WTC11 (cell line): ENCODE data around the gene ADAMTS10. TPM values are rescaled to one million over a fixed set of nuclear protein-coding genes. Genes with fewer than 3 reads are reported as not detected.

ENCODE experiments used
- ATAC-seq: fragments of 200-7000 bp; cut with Tn5 transposase; 2 replicates; pipeline ENCODE4 v1.10.0; 2021; ENCODE audit warnings: mild to moderate bottlenecking, moderate library complexity
- CTCF ChIA-PET: fragments of 300-600 bp; sonication (Branson Sonifier 250); formaldehyde crosslinking; loops from one replicate; lab custom pipeline; 2021; ENCODE audit warnings: antibody characterized with exemption; lab: Charles Lee
- POLR2A ChIA-PET: fragments of 350-600 bp; sonication (Branson Sonifier 250); formaldehyde crosslinking; loops from one replicate; lab custom pipeline; 2021; ENCODE audit warnings: antibody characterized with exemption; lab: Charles Lee
- DNase-seq: peaks from one replicate; pipeline ENCODE4 v3.0.0; 2021; ENCODE audit warnings: low spot score
- H3K27ac Mint-ChIP-seq: 2 replicates; pipeline ENCODE4 v1.8.0; 2021; ENCODE audit warnings: mixed read lengths
- H3K27me3 Mint-ChIP-seq: 2 replicates; pipeline ENCODE4 v1.8.0; 2021; ENCODE audit warnings: low read depth, mild to moderate bottlenecking, moderate library complexity, mixed read lengths
- H3K36me3 Mint-ChIP-seq: 2 replicates; pipeline ENCODE4 v1.8.0; 2021; ENCODE audit warnings: mixed read lengths
- H3K4me1 Mint-ChIP-seq: 2 replicates; pipeline ENCODE4 v1.8.0; 2022; ENCODE audit warnings: mixed read lengths
- H3K4me3 Mint-ChIP-seq: 2 replicates; pipeline ENCODE4 v1.8.0; 2021; ENCODE audit warnings: mild to moderate bottlenecking, moderate library complexity, mixed read lengths
- H3K9me3 Mint-ChIP-seq: 2 replicates; pipeline ENCODE4 v1.8.0; 2021; ENCODE audit warnings: mixed read lengths
- ATF3 ChIP-seq: sonication (generic); formaldehyde crosslinking; conservative IDR thresholded peaks from 2 replicates; pipeline ENCODE4 v1.8.1; 2022; ENCODE audit warnings: mild to moderate bottlenecking, missing genetic modification reagents
- FOXJ3 ChIP-seq: sonication (generic); formaldehyde crosslinking; IDR thresholded peaks from 2 replicates; pipeline ENCODE4 v1.9.0; 2021; ENCODE audit warnings: missing genetic modification reagents, mild to moderate bottlenecking, borderline replicate concordance
- HMGA2 ChIP-seq: fragments of 250-450 bp; sonication (Bioruptor Pico); IDR thresholded peaks from 2 replicates; pipeline ENCODE4 v1.4.0; 2021; ENCODE audit warnings: mild to moderate bottlenecking, moderate library complexity
- MAX ChIP-seq: sonication (generic); formaldehyde crosslinking; IDR thresholded peaks from 2 replicates; pipeline ENCODE4 v1.8.0; 2022; ENCODE audit warnings: mild to moderate bottlenecking, missing genetic modification reagents
- NFE2L1 ChIP-seq: sonication (generic); formaldehyde crosslinking; IDR thresholded peaks from 2 replicates; pipeline ENCODE4 v1.8.1; 2023; ENCODE audit warnings: missing genetic modification reagents
- NFYB ChIP-seq: sonication (generic); formaldehyde crosslinking; conservative IDR thresholded peaks from 2 replicates; pipeline ENCODE4 v1.8.0; 2022; ENCODE audit warnings: low read depth, missing genetic modification reagents
- NR2C2 ChIP-seq: sonication (generic); formaldehyde crosslinking; IDR thresholded peaks from 2 replicates; pipeline ENCODE4 v1.8.0; 2022; ENCODE audit warnings: mild to moderate bottlenecking, missing genetic modification reagents
- OVOL2 ChIP-seq: fragments of 250-450 bp; sonication (Bioruptor Pico); IDR thresholded peaks from 2 replicates; pipeline ENCODE4 v1.9.0; 2021; ENCODE audit warnings: mild to moderate bottlenecking, borderline replicate concordance
- TEAD4 ChIP-seq: sonication (generic); formaldehyde crosslinking; IDR thresholded peaks from 2 replicates; pipeline ENCODE4 v1.8.0; 2022; ENCODE audit warnings: mild to moderate bottlenecking, missing genetic modification reagents
- USF1 ChIP-seq: sonication (generic); formaldehyde crosslinking; IDR thresholded peaks from 2 replicates; pipeline ENCODE4 v1.8.0; 2022; ENCODE audit warnings: mild to moderate bottlenecking, missing genetic modification reagents
- ZBTB21 ChIP-seq: sonication (generic); formaldehyde crosslinking; IDR thresholded peaks from 2 replicates; pipeline ENCODE4 v1.8.1; 2023; ENCODE audit warnings: mild to moderate bottlenecking, missing genetic modification reagents, borderline replicate concordance
- ZNF121 ChIP-seq: sonication (generic); formaldehyde crosslinking; IDR thresholded peaks from 2 replicates; pipeline ENCODE4 v1.8.0; 2023; ENCODE audit warnings: missing genetic modification reagents
- ZNF138 ChIP-seq: sonication (generic); formaldehyde crosslinking; conservative IDR thresholded peaks from 2 replicates; pipeline ENCODE4 v1.8.1; 2022; ENCODE audit warnings: mild to moderate bottlenecking, moderate library complexity, missing genetic modification reagents
- ZNF396 ChIP-seq: fragments of 250-450 bp; sonication (Bioruptor Pico); IDR thresholded peaks from 2 replicates; pipeline ENCODE4 v1.8.0; 2021; ENCODE audit warnings: mild to moderate bottlenecking, moderate library complexity, borderline replicate concordance
- ZNF416 ChIP-seq: fragments of 250-450 bp; sonication (Bioruptor Pico); IDR thresholded peaks from 2 replicates; pipeline ENCODE4 v1.9.0; 2021; ENCODE audit warnings: mild to moderate bottlenecking, inconsistent platforms
- ZNF423 ChIP-seq: fragments of 250-450 bp; sonication (Bioruptor Pico); IDR thresholded peaks from 2 replicates; pipeline ENCODE4 v2.1.2; 2022; ENCODE audit warnings: mild to moderate bottlenecking, moderate library complexity
- total RNA-seq: library from RNA; stranded (reverse); gene quantifications from 3 replicates; pipeline ENCODE4 v1.2.3, GENCODE V29; 2021
- TF ChIP-seq, protein P1 (sequence below): fragments of 200-600 bp; IDR thresholded peaks from 2 replicates; pipeline ENCODE4 v1.8.0; 2022; ENCODE audit warnings: antibody characterized with exemption
- TF ChIP-seq, protein P2 (sequence below): fragments of 250-450 bp; sonication (Bioruptor Pico); IDR thresholded peaks from 2 replicates; pipeline ENCODE4 v1.9.0; 2021; ENCODE audit warnings: mild to moderate bottlenecking
- TF ChIP-seq, protein P3 (sequence below): sonication (generic); formaldehyde crosslinking; IDR thresholded peaks from 2 replicates; pipeline ENCODE4 v1.8.1; 2023; ENCODE audit warnings: mild to moderate bottlenecking, missing genetic modification reagents

ADAMTS10 gene
- total RNA-seq, 1 experiment from 2014 or later = 16.0 TPM

- CTCF ChIA-PET = interaction anchor here (0.6 to 2.4 kb wide), 27 partner anchors 8 to 1018 kb away, joined by 3 to 31 read pairs (median 4); partner anchors contain the start of genes ACTL9, KANK3 and NFILZ
- TF ChIP-seq ZNF121 (peak; percentile 73), ZBTB21 (CRISPR knock-in tag) (no peak), ZNF138 (CRISPR knock-in tag) (no peak), NFE2L1 (no peak), ZNF416 (CRISPR knock-in tag) (no peak), USF1 (CRISPR knock-in tag) (no peak), MAX (CRISPR knock-in tag) (no peak), OVOL2 (CRISPR knock-in tag) (no peak), HMGA2 (CRISPR knock-in tag) (no peak), FOXJ3 (CRISPR knock-in tag) (no peak), NR2C2 (no peak), TEAD4 (CRISPR knock-in tag) (no peak), ZNF396 (no peak), ATF3 (CRISPR knock-in tag) (no peak), NFYB (CRISPR knock-in tag) (no peak)
- TF ChIP-seq, protein P1, sequence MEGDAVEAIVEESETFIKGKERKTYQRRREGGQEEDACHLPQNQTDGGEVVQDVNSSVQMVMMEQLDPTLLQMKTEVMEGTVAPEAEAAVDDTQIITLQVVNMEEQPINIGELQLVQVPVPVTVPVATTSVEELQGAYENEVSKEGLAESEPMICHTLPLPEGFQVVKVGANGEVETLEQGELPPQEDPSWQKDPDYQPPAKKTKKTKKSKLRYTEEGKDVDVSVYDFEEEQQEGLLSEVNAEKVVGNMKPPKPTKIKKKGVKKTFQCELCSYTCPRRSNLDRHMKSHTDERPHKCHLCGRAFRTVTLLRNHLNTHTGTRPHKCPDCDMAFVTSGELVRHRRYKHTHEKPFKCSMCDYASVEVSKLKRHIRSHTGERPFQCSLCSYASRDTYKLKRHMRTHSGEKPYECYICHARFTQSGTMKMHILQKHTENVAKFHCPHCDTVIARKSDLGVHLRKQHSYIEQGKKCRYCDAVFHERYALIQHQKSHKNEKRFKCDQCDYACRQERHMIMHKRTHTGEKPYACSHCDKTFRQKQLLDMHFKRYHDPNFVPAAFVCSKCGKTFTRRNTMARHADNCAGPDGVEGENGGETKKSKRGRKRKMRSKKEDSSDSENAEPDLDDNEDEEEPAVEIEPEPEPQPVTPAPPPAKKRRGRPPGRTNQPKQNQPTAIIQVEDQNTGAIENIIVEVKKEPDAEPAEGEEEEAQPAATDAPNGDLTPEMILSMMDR = peak; percentile 37; the same call in 1 of the 2 replicates
- TF ChIP-seq, protein P2, sequence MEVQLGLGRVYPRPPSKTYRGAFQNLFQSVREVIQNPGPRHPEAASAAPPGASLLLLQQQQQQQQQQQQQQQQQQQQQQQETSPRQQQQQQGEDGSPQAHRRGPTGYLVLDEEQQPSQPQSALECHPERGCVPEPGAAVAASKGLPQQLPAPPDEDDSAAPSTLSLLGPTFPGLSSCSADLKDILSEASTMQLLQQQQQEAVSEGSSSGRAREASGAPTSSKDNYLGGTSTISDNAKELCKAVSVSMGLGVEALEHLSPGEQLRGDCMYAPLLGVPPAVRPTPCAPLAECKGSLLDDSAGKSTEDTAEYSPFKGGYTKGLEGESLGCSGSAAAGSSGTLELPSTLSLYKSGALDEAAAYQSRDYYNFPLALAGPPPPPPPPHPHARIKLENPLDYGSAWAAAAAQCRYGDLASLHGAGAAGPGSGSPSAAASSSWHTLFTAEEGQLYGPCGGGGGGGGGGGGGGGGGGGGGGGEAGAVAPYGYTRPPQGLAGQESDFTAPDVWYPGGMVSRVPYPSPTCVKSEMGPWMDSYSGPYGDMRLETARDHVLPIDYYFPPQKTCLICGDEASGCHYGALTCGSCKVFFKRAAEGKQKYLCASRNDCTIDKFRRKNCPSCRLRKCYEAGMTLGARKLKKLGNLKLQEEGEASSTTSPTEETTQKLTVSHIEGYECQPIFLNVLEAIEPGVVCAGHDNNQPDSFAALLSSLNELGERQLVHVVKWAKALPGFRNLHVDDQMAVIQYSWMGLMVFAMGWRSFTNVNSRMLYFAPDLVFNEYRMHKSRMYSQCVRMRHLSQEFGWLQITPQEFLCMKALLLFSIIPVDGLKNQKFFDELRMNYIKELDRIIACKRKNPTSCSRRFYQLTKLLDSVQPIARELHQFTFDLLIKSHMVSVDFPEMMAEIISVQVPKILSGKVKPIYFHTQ (CRISPR knock-in tag) = no peak
- TF ChIP-seq, all 79 proteins: peak for 2
- 0 out of 2 replicates have a peak, but pooled peaks have one; percentile 30 for ATAC-seq
- Mint-ChIP-seq H3K4me1 (0 out of 2 replicates have a peak, but pooled peaks cover 2% of the 10 kb centered on the region), H3K27me3 (peaks cover 27% of the 10 kb centered on the region), H3K9me3 (peaks cover 15% of the 10 kb centered on the region), H3K27ac (no peak overlapping the region), H3K36me3 (no peaks in the 10 kb centered on the region), H3K4me3 (no peak overlapping the region)
- POLR2A ChIA-PET = no interaction called here
- DNase-seq = no peak
Measured at GRCh38 chr19:8641908-8642547, 31.5 kb upstream of the ADAMTS10 start.

DNA sequence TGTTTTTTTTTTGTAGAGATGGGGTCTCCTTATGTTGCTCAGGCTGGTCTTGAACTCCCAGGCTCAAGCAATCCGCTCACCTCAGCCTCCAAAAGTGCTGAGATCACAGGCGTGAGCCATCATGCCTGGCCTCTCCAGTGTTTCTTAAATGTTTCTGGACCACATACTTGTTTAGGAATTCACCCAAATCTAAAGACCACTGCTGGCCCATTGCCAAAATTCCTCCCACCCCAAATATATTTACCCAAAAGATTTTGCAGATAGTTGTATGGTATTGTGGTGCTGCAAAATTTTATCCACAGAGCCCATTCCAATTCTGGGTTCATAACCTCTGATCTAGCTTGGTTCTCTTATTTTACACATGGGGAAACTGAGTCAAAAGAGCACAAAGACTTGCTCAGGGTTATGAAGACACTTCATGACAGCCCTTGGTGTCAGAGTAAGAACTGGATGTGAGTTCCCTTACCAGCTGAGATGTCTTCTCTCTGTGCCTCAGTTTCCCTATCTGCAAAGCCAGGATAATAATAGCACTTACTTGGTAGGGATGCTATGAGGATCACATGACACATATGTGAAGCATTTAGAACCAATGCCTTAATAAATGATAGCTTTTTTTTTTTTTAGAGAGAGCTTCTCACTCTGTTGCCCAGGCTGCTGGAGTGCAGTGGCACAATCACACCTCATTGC lies 30.8 kb upstream of the ADAMTS10 start:
- DNase-seq (no peak), ATAC-seq (no peak)
- H3K27me3 Mint-ChIP-seq = peaks cover 27% of the 10 kb centered on the region
- no peak overlapping the region for H3K27ac Mint-ChIP-seq
- no peak overlapping the region for H3K4me3 Mint-ChIP-seq
- peaks cover 15% of the 10 kb centered on the region for H3K9me3 Mint-ChIP-seq
- CTCF ChIA-PET = interaction anchor here (0.6 to 2.4 kb wide), 22 partner anchors 8 to 414 kb away, joined by 3 to 31 read pairs (median 4); partner anchors contain the start of genes ACTL9, KANK3 and NFILZ
- H3K4me1 Mint-ChIP-seq = 0 out of 2 replicates have a peak, but pooled peaks cover 2% of the 10 kb centered on the region
- no peaks in the 10 kb centered on the region for H3K36me3 Mint-ChIP-seq
- no peak for TF ChIP-seq ZNF423 (CRISPR knock-in tag)
- TF ChIP-seq, protein P3, sequence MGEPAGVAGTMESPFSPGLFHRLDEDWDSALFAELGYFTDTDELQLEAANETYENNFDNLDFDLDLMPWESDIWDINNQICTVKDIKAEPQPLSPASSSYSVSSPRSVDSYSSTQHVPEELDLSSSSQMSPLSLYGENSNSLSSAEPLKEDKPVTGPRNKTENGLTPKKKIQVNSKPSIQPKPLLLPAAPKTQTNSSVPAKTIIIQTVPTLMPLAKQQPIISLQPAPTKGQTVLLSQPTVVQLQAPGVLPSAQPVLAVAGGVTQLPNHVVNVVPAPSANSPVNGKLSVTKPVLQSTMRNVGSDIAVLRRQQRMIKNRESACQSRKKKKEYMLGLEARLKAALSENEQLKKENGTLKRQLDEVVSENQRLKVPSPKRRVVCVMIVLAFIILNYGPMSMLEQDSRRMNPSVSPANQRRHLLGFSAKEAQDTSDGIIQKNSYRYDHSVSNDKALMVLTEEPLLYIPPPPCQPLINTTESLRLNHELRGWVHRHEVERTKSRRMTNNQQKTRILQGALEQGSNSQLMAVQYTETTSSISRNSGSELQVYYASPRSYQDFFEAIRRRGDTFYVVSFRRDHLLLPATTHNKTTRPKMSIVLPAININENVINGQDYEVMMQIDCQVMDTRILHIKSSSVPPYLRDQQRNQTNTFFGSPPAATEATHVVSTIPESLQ = no peak
- TF ChIP-seq, all 79 proteins: peak for 0
- POLR2A ChIA-PET = no interaction called here
